HG03565 (cell line): Measurements from ENCODE around the gene FAM3A.

Experiments used
- ATAC-seq: cut with Tn5 transposase; IDR thresholded peaks from one replicate; pipeline ENCODE4 v1.9.1; 2021; ENCODE audit warnings: mild to moderate bottlenecking, moderate library complexity; ENCODE audit not compliant: unreplicated experiment

The FAM3A gene

GRCh38 chrX:154534526-154535322, 18.7 kb upstream of the FAM3A start:
- ATAC-seq: no peak

- no peak for ATAC-seq
Measured at GRCh38 chrX:154532690-154533089, 16.7 kb upstream of the FAM3A start.

GRCh38 chrX:154531626-154532025, 15.6 kb upstream of the FAM3A start:
- ATAC-seq: no peak

- no peak for ATAC-seq
Measured at GRCh38 chrX:154530286-154530685, 14.3 kb upstream of the FAM3A start.

- no peak for ATAC-seq
Measured at GRCh38 chrX:154529206-154529612, 13.2 kb upstream of the FAM3A start.

GRCh38 chrX:154526901-154527675, 11.1 kb upstream of the FAM3A start:
- no peak for ATAC-seq

GRCh38 chrX:154525606-154526490, 9.8 kb upstream of the FAM3A start:
- no peak for ATAC-seq

GRCh38 chrX:154519389-154519788, 3.4 kb upstream of the FAM3A start:
- ATAC-seq: no peak

GRCh38 chrX:154517101-154517781, 1.2 kb upstream of the FAM3A start:
- no peak for ATAC-seq

- ATAC-seq: no peak
Measured at GRCh38 chrX:154516656-154517100, 646 bp upstream of the FAM3A start.

- no peak for ATAC-seq
Measured at GRCh38 chrX:154515090-154515965, 704 bp downstream of the FAM3A start.

- no peak for ATAC-seq
Measured at GRCh38 chrX:154513716-154514115, 2.3 kb downstream of the FAM3A start.

GRCh38 chrX:154512879-154513553, 3.0 kb downstream of the FAM3A start:
- ATAC-seq: no peak

GRCh38 chrX:154511761-154512160, 4.3 kb downstream of the FAM3A start:
- ATAC-seq: no peak

GRCh38 chrX:154509455-154509854, 6.6 kb downstream of the FAM3A start:
- ATAC-seq: no peak

- ATAC-seq: no peak
Measured at GRCh38 chrX:154508384-154508745, 7.7 kb downstream of the FAM3A start.

- no peak for ATAC-seq
Measured at GRCh38 chrX:154507673-154508383, 8.2 kb downstream of the FAM3A start.
